NCI-H446 (cell line): Measurements from ENCODE around the gene FGD3.
"Not testable (repeated sequence)": the region's sequence is repeated elsewhere in the genome, so short reads cannot be mapped to it uniquely, and the experiment has no call there.

Experiments
- DNase-seq, 2 experiments: peaks; one replicate each; lab custom pipeline; 2025; lab: John Stamatoyannopoulos, UW

FGD3 gene

DNA sequence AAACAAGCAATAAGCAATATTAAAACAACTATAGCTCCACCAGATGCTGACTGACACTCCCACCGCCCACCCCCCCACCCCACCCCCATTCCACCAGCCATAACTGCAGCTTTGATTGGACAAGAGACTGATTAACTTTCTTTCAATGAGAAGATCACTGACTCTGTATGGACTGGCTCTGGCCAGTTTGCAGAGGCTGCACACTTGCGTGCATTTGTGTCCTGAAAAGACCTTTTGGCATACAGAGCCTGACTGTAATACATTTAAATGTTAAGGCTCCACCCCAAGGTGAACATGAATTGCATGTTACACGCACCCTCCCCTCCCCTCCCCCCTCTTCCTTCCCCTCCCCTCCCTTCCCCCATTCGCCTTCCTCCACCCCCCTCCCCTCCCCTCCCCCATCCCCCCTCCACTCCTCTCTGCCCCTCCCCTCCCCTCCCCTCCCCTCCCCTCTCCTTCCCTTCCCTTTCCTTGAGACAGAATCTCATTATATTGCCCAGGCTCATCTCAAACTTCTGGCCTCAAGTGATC, 31.1 kb downstream of the FGD3 start:
- no peak for DNase-seq

DNA sequence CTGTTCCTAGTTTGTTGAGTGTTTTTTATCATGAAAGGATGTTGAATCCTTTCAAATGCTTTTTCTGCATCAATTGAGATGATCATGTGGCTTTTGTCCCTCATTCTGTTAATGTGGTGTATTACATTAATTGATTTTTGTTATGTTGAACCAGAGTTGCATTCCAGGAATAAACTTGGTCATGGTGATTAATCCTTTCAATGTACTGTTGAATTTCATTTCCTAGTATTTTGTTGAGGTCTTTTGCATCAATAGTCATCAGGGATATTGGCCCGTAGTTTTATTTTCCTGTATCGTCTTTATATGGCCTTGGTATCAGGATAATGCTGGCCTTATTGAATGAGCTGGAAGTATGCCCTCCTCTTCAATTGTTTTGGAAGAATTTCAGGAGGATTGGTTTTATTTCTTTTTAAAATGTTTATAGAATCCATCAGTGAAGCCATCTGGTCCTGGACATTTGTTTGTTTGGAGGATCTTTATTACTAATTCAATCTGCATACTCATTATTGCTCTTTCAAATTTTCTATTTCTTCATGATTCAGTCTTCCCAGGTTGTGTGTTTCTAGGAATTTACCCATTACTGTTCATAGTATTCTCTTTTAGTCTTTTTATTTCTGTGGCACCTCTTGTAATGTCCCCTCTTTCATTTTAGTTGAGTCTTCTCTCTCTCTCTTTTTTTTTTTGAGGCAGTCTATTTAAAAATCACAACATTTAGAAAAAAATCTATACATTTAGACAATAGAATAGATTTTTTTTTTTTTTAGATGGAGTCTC, 32.1 kb downstream of the FGD3 start:
- DNase-seq, result no peak

DNA sequence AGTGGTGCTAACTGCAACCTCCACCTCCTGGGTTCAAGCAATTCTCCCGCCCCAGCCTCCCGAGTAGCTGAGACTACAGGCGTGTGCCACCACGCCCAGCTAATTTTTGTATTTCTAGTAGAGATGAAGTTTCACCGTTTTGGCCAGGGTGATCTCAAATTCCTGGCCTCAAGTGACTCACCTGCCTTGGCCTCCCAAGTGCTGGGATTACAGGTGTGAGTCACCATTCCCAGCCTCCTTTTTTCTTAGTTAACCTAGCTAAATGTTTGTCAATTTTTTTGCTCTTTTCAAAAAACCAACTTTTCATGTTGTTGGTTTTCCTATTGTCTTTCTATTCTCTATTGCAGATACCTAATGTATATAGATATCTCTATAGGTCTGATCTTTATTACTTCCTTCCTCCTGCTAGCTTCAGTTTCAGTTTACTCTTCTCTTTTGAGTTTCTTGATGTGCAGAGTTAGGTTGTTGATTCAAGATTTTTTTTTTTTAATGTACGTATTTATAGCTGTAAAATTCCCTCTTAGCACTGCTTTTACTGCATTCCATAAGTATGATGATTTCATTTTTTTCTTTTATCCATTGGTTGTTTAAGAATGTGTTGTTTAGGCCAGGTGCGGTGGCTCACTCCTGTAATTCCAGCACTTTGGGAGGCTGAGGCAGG, 32.9 kb downstream of the FGD3 start:
- DNase-seq, result no peak

DNA sequence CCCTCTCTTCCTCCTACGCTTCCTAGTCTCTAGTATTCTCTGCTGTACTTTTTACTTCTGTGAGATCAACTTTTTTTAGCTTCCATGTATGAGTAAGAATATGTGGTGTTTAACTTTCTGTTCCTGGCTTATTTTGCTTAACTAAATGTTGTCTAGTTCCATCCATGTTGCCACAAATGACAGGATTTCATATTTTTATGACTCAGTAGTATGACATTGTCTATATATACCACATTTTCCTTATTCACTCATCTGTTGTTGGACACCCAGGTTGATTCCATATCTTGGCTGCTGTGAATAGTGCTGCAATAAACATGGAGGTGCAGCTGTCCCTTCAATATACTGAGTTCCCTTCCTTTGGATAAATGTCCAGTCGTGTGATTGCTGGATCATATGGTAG, 34.8 kb downstream of the FGD3 start:
- no peak for DNase-seq

DNA sequence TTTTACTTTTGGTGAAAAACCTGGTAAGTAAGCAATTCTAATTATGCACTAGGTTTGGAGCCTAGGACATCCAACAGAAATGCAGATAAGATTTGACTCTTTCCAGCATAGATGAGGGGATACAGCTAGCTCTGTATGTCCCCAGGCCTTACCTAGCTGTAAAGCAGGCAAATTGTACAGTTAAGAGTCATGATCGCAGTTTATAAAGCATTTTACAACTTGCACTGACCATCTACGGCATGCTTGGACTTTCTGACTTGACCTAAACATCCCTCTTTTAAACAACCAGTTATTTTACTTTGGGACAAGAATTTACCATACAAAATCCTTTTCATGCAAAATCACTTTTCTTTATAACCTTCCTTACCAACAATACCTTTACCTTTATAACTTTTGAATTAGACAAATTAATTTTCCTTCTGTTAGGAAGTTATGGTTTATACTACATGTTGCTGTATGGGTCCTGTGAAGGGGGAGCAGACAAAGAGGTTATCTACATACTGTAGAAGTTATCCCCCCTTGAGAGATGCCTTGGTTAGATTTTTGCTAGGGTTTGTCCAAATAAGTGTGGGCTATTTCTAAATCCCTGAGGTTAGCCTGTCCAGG, 36.8 kb downstream of the FGD3 start:
- no peak for DNase-seq

DNA sequence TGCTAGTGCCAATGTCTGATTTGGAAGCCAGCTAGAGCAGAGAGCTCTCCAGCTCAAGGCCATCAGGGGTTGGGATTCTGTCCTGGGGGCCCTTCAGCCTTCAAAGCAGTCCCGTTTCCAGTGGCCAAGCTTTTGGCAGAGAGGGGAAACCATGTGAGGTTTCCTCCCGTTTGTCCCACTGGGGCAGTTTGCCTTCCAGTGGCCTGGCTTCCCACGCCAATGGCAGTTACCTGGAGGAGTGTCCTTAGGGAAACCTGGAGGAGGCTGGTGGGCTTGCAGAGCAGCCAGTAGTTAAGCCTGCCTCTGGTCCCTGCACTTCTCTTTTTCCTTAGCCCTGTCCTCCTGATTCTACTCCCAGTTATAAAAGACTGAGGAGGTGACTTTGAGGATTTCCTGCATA, 37.7 kb downstream of the FGD3 start:
- no peak for DNase-seq

DNA sequence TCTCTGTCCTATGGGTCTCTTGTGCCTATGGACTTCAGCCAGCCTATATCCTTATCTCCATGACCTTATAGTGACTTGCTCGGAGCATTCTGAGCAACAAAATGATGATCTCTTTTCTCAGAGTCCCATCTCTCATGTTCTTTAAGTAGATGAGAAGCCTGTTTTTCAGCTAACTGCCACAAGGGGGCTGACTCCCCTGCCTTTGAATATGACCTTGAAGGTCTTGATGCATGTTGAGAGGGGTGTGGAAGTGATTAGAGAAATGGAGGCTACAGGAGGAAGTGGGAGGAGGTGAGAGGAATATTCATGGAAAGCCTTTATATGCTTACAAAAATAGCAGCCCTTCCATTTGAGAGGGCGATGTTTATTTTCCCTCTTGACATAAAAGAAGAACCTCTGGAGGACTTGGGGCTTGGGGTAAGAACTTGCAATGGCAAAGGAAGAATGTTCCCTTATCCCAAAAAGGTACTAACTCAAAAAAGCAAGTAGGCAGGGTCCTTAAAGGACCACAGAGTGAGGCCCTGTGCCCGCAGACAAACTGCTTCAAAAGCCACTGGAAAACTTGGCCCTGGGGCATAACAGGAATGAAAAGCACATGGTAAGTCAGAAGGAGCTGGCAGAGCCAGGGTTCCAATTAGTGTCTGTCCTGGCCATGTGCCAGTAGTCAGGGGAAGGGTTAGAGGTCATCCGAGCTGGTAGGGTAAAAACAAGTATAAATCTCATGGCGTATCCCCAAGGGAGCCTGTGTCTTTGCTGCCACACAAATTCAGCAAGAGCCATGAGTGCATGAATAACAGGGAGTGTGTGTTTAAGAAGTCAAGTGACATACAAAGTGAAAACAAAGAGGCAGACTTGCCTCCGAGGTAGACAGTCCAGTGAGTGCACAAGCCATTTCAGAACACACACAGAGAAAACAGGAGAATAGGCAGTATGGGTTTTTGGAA, 39.1 kb downstream of the FGD3 start:
- DNase-seq, result no peak

DNA sequence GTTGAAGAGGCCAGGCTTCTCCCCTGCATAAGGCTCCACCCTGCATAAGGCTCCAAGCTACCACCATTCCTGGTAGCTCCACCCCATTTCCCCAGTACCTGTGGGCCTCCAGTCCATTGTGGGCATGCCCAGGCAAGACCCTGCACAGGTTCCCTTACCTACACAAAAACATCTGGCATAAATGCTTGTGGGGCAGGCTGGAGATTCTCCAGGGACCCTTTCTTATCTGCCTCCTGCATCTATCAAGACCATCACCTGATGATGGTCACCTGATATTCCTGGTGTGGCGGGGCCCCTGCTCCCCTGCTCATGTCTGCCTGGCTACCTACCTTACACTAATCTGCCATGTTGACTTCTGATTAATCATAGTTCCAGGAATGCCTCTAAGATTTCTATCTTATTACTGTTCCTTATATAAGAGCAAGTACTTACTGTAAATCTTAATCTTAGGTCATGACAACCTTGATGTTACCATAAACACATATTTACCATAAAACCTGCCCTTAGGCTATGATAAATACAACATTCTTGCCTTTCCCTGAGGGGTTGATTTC, 41.0 kb downstream of the FGD3 start:
- DNase-seq, result no peak

DNA sequence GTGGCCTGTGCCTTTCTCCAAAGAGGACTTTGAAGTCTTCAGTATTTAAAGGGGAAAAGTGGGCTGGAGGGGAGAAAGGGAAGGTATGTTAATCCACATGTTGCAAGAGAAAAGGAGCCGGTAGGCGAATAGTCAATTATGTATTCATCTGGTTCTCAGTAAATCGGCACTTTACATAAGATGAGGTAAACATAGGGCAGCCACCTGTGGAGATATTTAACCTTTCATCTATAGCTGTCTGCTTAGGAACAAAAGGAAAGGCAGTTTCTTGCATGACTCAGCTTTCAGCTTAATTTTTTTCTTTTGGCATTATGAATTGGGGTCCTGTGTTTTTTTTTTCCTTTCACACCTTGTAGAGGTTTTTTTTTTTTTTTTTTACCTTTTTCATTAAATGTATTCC, 42.2 kb downstream of the FGD3 start:
- no peak for DNase-seq

DNA sequence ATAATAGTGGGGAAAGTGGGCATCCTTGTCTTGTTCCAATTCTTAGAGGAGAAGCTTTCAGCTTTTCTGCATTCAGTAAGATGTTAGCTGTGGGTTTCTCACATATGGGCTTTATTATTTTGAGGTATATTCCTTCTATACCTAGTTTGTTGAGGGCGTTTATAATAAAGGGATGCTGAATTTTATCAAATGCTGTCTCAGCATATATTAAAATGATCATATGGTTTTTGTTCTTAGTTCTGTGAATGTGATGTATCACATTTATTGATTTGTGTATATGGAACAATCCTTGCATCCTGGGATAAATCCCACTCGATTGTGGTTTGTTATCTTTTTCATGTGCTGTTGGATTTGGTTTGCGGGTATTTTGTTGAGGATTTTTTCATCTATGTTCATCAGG, 43.1 kb downstream of the FGD3 start:
- no peak for DNase-seq

DNA sequence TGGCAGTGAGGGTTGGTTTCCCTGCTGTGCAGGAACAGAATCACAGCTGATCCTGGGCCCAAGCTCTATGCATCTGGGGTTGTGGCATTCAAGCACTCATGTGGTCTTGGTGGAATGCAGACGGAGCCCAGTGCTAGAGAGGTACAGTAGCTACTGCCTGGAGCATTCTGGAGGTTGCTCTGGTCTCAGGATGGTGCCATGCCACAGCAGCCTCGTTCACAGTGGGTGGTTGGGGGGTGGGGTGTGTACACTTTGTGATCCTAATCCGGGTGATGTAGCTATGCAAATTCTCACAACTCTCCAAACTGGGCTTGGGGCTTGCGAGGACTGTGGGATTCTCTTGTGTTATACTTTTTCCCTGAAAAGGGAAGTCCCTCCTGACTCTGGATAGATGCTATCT, 45.2 kb downstream of the FGD3 start:
- no peak for DNase-seq

DNA sequence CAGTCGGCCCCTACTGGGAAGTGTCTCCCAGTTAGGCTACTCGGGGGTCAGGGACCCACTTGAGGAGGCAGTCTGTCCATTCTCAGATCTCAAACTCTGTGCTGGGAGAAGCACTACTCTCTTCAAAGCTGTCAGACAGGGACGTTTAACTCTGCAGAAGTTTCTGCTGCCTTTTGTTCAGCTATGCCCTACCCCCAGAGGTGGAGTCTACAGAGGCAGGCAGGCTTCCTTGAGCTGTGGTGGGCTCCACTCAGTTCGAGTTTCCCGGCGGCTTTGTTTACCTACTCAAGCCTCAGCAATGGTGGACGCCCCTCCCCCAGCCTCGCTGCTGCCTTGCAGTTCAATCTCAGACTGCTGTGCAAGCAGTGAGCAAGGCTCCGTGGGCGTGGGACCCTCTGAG, 51.5 kb downstream of the FGD3 start:
- DNase-seq, result not testable (repeated sequence)

DNA sequence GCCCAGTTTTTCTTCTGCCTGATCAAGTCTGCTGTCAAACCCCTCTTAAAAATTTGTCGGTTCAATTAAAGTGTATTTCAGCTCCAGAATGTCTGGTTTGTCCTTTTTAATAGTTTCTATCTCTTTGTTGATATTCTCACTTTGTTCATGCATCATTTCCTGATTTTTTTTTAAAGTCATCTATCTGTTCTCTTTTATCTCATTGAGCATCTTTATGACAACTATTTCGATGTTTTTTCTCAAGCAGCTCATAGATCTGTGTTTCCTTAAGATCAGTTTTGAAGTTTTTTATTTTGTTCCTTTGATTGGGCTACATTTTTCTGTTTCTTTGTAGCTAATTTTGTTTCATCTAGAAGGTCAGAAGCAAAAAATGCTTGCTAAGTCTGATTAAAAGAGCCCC, 53.7 kb downstream of the FGD3 start:
- no peak for DNase-seq

DNA sequence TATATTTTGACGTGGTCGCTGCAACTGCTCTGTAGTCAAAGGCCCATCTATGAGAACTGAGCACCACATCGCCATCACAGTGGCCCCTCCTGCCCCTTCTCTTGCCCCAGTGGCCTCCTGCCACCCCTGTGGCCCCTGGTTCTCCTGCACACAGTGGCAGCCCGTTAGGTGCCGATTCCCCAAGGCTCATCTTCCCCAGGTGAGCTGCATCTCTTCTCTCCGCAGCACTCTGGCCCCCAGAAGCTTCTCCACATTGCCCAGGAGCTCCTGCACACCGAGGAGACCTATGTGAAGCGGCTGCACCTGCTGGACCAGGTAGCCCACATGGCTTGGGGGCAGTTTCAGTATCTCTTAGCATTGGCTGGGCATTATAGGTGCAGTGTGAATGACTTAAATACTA, 55.4 kb downstream of the FGD3 start:
- no peak for DNase-seq

DNA sequence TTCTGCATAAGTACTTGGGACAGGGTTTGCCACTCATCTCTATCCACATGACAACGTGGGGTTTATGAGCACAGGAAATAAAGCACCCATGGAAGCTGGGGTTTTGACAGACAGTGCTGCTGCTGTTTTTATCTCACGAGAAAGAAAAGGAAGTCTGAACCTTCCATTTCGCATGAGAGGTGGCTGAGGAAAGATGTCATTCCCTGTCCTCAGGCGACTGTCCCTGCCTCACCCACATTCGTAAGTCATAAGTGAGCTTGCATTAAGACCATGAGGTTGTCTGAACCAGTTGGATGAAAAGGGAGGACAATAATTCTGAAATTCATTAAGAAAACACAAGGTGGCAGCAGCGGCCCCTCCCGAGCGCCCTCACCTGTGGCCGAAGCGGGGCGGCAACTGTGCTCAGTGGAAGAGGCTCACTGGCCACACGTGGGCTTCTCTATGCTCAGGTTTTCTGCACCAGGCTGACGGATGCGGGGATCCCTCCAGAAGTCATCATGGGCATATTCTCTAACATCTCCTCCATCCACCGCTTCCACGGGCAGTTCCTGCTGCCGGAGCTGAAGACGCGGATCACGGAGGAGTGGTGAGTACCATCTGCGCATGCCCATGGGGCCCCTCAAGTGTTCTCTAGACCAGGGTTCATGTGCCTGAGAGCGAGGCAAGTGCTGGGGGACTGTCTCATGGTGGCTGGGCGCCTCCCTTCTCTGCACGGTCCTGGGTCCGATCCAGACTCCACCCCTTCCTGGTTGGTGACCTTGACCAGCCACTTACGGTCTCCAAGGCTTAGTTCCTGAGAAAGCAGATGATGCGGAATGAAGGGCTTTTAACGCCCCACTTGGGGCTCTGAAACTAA, 56.5 kb downstream of the FGD3 start:
- peak in 1 of 2 experiments; percentile 35 for DNase-seq

DNA sequence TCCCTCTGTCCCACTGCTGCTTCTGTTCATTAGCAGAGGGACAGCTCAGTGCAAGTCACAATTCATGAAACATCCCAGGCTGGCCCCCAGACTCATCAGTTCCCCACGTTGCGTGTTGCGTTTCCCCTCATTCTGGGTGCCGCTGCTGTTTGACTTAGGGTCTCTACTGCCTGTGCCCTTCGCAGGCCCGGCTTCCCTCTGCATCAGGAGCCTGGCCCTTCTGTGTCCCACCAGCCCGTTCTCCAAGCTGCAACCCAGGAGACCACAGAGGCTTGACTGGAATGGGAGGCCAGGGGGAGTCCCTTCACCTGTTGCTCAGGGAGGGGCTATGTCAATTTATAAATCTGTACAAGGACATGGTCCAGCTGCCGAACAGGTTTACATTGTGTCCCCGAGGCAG, 57.2 kb downstream of the FGD3 start:
- DNase-seq, result no peak

DNA sequence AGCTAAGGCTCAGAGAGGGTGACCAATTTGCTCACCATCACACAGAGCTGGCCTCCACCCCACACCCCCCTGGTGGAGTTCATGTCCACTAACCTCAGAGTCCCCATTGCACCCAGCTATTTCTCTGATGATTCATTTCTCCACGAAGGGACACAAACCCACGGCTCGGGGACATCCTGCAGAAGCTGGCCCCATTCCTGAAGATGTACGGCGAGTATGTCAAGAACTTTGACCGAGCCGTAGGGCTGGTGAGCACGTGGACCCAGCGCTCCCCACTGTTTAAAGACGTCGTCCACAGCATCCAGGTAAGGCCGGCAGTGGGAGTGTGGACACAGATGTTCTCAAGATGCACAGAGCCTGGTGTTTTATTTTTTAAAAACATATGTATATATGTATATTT, 58.6 kb downstream of the FGD3 start:
- DNase-seq, result no peak

DNA sequence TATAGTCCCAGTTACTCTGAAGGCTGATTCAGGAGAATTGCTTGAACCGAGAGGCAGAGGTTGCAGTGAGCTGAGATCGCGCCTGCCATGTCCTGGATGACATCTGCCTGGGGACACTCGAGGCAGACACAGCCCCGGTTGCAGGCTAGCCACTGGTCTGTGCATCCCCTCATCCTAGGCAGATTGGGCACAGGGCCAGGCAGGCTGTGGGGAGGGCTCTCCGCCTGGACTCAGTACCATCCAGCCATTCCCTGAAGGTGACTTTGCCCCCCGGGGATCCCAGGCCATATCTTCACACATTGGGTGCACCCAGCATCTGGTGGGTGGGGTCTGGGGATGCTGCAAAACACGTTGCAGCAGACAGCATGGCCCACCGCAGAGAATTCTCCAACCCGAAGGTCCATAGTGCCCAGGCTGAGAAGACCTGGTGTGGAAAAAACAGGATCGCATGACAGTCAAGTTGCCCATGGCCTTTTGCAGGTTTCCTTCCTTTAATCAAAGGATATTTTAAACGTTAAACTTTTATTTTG, 60.3 kb downstream of the FGD3 start:
- DNase-seq, result no peak

DNA sequence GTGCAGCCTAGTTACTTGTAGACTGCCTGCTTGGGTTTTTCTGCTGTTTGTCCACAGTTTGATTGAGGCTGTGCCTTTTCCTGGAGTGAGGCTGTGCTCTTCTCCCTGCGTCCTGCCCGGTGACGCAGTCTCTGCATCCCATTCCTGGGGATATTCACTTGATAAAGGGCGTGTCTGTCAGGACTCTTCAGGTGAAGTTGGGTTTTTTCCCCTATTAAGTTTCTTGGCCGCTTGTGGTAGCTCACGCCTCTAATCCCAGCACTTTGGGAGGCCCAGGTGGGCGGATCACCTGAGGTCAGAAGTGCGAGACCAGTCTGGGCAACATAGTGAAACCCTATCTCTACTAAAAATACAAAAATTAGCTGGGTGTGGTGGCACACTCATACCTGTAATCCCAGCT, 61.1 kb downstream of the FGD3 start:
- no peak for DNase-seq

DNA sequence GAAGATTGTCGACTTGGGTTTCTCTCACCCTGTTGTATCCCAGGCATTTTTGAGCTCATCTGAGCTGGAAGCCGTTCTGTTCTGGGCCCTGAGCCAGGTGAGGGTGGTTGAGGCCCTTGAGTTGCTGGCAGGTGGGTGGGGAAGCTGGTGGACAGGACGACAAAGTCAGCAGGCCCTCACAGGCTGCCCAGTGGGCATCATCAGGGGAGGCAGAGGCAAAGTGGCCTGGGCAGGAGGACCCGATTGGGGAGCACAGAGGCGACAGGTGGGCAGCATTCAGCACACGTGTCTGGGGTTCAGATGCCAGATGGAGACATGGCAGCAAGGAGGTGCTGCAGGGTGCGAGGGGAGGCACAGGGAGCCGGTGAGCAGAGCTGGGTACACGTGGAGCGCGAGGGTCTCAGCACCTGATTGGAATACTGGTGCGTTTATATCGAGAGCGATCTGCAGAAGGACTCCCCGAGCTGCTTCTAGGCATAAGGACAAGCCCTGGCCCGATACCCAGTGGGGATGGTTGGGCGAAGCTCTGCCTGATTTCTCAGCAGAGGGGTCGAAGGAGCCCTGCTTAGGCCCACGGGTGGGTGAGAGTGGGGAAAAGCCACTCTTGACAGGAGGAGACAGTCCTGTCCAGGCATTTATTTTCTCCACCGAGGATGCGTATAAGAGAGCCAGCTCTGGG, 62.2 kb downstream of the FGD3 start:
- DNase-seq, result no peak
